ENCODE measurements around the gene ERC1.

ERC1 gene

DNA sequence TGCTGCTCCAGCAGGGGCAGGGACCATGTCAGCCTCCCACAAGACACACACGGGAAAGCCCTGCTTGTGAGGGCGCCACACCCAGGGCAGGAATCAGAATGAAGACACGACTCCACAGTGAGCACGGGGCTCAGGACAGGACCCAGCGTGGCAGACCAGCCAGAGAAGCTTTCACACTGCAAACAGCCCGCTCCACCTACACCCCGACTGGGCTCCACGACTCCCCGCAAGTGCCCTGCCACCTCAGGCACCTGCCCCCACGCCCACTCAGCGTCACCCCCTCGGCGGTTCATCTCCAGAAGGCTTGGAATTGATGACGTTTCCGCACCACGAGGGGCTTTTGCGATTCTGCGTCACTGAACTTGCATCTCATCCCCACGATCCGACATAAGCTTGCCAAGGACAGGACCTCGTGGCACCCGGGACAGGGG is 512.3 kb downstream of the ERC1 start:
- Histone ChIP-seq H3F3A (ENCODE audit: insufficient read depth, low read length) (no peaks in the 10 kb centered on the region), H3K27ac (ENCODE audit: low read depth, low read length, poor library complexity, severe bottlenecking) (no peak overlapping the region), H3K27me3 (ENCODE audit: insufficient read depth, low read length) (no peaks in the 10 kb centered on the region; the same call in 1 of the 2 replicates), H3K9ac (ENCODE audit: low read length) (no peak overlapping the region), H3K4me3 (ENCODE audit: low read depth, low read length, poor library complexity, severe bottlenecking) (no peak overlapping the region), H3K4me2 (ENCODE audit: low read length) (no peak overlapping the region), H3K9me3 (ENCODE audit: low read length) (no peaks in the 10 kb centered on the region), H4K20me1 (ENCODE audit: insufficient read depth, low read length) (no peaks in the 10 kb centered on the region), H3K4me1 (ENCODE audit: insufficient read depth, low read length, severe bottlenecking) (peaks cover 8% of the 10 kb centered on the region), H3K79me2 (ENCODE audit: insufficient read depth, low read length) (no peaks in the 10 kb centered on the region), H3K36me3 (ENCODE audit: insufficient read depth, low read length) (no peaks in the 10 kb centered on the region), H3K9me2 (ENCODE audit: low read depth, low read length) (no peaks in the 10 kb centered on the region), H2AFZ (ENCODE audit: low read length) (no peak overlapping the region)
- TF ChIP-seq, protein P1, sequence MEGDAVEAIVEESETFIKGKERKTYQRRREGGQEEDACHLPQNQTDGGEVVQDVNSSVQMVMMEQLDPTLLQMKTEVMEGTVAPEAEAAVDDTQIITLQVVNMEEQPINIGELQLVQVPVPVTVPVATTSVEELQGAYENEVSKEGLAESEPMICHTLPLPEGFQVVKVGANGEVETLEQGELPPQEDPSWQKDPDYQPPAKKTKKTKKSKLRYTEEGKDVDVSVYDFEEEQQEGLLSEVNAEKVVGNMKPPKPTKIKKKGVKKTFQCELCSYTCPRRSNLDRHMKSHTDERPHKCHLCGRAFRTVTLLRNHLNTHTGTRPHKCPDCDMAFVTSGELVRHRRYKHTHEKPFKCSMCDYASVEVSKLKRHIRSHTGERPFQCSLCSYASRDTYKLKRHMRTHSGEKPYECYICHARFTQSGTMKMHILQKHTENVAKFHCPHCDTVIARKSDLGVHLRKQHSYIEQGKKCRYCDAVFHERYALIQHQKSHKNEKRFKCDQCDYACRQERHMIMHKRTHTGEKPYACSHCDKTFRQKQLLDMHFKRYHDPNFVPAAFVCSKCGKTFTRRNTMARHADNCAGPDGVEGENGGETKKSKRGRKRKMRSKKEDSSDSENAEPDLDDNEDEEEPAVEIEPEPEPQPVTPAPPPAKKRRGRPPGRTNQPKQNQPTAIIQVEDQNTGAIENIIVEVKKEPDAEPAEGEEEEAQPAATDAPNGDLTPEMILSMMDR (IDR thresholded peaks at IDR 0.05; ENCODE audit: low read length): no peak
- no peak for TF ChIP-seq EZH2 (IDR thresholded peaks at IDR 0.05; ENCODE audit: borderline replicate concordance, low read length)

DNA sequence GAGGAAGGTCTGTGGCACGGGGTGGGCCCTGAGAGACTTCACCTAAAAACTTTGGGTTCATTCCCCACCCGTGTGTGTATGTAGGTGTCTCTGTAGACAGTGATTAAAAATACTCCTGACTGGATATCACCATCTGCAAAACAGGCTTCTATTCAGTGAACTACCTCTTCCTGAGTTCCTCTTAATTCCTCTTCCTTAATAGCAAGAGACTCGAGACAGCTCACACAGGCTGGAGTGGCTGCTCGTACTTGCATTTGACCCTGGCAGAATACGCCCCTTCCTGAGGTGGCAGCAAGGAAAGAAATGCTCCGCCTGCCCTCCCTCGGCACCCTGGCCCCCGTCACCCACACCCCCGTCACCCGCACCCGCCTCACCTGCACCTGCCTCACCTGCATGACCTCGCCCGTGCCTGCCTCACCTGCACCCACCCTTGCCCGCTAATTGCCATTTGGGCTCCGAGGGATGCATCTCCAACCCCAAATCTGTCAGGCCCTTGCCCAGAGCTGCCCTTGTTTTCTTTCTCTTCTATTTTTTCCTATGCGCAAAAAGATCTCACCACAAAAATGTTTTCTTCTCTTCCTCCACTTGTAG is 513.4 kb downstream of the ERC1 start:
- no peak overlapping the region for H3K9ac ChIP-seq (ENCODE audit: low read length)
- no peak overlapping the region for H3K4me3 ChIP-seq (ENCODE audit: low read depth, low read length, poor library complexity, severe bottlenecking)
- peaks cover 8% of the 10 kb centered on the region for H3K4me1 ChIP-seq (ENCODE audit: insufficient read depth, low read length, severe bottlenecking)
- TF ChIP-seq EZH2 (IDR thresholded peaks at IDR 0.05; ENCODE audit: borderline replicate concordance, low read length): no peak
- TF ChIP-seq, protein P1 (IDR thresholded peaks at IDR 0.05; ENCODE audit: low read length): no peak
- no peaks in the 10 kb centered on the region for H3K79me2 ChIP-seq (ENCODE audit: insufficient read depth, low read length)
- H3K27me3 ChIP-seq (ENCODE audit: insufficient read depth, low read length): no peaks in the 10 kb centered on the region; the same call in 1 of the 2 replicates
- H4K20me1 ChIP-seq (ENCODE audit: insufficient read depth, low read length): no peaks in the 10 kb centered on the region
- no peaks in the 10 kb centered on the region for H3F3A ChIP-seq (ENCODE audit: insufficient read depth, low read length)
- H3K9me3 ChIP-seq (ENCODE audit: low read length): no peaks in the 10 kb centered on the region
- no peak overlapping the region; the same call in 1 of the 2 replicates for H3K4me2 ChIP-seq (ENCODE audit: low read length)
- H3K9me2 ChIP-seq (ENCODE audit: low read depth, low read length): no peaks in the 10 kb centered on the region
- H3K36me3 ChIP-seq (ENCODE audit: insufficient read depth, low read length): no peaks in the 10 kb centered on the region
- no peak overlapping the region for H2AFZ ChIP-seq (ENCODE audit: low read length)
- no peak overlapping the region for H3K27ac ChIP-seq (ENCODE audit: low read depth, low read length, poor library complexity, severe bottlenecking)

DNA sequence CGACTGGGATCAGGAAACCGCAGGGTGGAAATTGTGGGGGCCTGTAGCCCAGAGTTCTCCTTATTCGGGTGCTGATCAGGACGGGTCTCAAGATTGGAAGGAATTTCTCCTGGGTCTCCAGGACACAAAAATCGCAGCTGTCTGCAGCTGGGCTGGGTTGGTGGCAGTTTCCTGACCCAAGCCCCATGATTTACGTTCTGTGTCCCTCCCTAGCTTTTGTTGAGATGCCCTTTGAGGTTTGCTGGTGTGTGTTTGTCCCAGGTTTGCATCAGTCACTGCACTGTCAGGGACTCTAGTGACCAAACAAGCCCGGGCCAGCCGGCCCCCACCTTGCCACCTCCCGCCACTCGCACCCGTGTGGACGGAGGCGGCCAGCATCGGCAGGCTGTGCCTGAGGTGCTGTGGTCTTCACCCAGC is 513.9 kb downstream of the ERC1 start:
- Histone ChIP-seq H3K9ac (ENCODE audit: low read length) (no peak overlapping the region), H3K4me1 (ENCODE audit: insufficient read depth, low read length, severe bottlenecking) (peaks cover 8% of the 10 kb centered on the region), H4K20me1 (ENCODE audit: insufficient read depth, low read length) (no peaks in the 10 kb centered on the region), H3K4me2 (ENCODE audit: low read length) (no peak overlapping the region; the same call in 1 of the 2 replicates), H3K27me3 (ENCODE audit: insufficient read depth, low read length) (no peaks in the 10 kb centered on the region; the same call in 1 of the 2 replicates), H3K79me2 (ENCODE audit: insufficient read depth, low read length) (no peaks in the 10 kb centered on the region), H3K4me3 (ENCODE audit: low read depth, low read length, poor library complexity, severe bottlenecking) (no peak overlapping the region), H2AFZ (ENCODE audit: low read length) (no peak overlapping the region), H3K36me3 (ENCODE audit: insufficient read depth, low read length) (no peaks in the 10 kb centered on the region), H3K27ac (ENCODE audit: low read depth, low read length, poor library complexity, severe bottlenecking) (no peak overlapping the region), H3K9me2 (ENCODE audit: low read depth, low read length) (no peaks in the 10 kb centered on the region), H3F3A (ENCODE audit: insufficient read depth, low read length) (no peaks in the 10 kb centered on the region), H3K9me3 (ENCODE audit: low read length) (no peaks in the 10 kb centered on the region)
- TF ChIP-seq EZH2 (IDR thresholded peaks at IDR 0.05; ENCODE audit: borderline replicate concordance, low read length): no peak
- TF ChIP-seq, protein P1 (IDR thresholded peaks at IDR 0.05; ENCODE audit: low read length): no peak

Data from OCI-LY1 (cell line).